ENCODE measurements around the gene KSR2.

Gene KSR2

DNA sequence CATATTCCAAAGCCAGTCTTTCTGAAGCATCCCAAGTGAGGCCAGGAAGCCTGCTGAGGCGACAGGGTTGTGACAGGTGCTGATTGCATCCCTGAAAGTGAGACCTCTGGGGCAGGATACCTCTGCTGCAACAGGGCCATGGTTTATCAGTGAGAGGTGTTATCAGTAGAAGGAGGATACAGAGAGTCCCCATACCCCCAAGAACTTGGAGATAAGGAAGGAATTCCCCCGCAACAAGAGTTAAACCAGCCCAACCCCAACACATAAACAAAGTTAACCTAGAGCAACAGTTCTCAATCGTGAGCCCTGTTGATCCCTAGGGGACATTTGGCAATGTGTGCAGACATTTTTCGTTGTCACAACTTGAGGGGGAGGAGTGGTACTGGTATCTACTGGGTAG, 374.3 kb downstream of the KSR2 start:
- no peak for DNase-seq (ENCODE audit: low read depth)
- TF ChIP-seq, protein P1, sequence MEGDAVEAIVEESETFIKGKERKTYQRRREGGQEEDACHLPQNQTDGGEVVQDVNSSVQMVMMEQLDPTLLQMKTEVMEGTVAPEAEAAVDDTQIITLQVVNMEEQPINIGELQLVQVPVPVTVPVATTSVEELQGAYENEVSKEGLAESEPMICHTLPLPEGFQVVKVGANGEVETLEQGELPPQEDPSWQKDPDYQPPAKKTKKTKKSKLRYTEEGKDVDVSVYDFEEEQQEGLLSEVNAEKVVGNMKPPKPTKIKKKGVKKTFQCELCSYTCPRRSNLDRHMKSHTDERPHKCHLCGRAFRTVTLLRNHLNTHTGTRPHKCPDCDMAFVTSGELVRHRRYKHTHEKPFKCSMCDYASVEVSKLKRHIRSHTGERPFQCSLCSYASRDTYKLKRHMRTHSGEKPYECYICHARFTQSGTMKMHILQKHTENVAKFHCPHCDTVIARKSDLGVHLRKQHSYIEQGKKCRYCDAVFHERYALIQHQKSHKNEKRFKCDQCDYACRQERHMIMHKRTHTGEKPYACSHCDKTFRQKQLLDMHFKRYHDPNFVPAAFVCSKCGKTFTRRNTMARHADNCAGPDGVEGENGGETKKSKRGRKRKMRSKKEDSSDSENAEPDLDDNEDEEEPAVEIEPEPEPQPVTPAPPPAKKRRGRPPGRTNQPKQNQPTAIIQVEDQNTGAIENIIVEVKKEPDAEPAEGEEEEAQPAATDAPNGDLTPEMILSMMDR (conservative IDR thresholded peaks at IDR 0.05; ENCODE audit: low read length), result no peak
- H3K4me3 ChIP-seq (ENCODE audit: low read length), result no peak overlapping the region

- peak; percentile 30 for DNase-seq (ENCODE audit: low read depth)
- no peak overlapping the region for H3K4me3 ChIP-seq (ENCODE audit: low read length)
- TF ChIP-seq, protein P1 (conservative IDR thresholded peaks at IDR 0.05; ENCODE audit: low read length), result no peak
Measured at GRCh38 chr12:117593815-117594400, 374.9 kb downstream of the KSR2 start.

GRCh38 chr12:117592588-117593305, 376.0 kb downstream of the KSR2 start:
- no peak overlapping the region for H3K4me3 ChIP-seq (ENCODE audit: low read length)
- TF ChIP-seq, protein P1 (conservative IDR thresholded peaks at IDR 0.05; ENCODE audit: low read length), result no peak
- DNase-seq (ENCODE audit: low read depth), result no peak

DNA sequence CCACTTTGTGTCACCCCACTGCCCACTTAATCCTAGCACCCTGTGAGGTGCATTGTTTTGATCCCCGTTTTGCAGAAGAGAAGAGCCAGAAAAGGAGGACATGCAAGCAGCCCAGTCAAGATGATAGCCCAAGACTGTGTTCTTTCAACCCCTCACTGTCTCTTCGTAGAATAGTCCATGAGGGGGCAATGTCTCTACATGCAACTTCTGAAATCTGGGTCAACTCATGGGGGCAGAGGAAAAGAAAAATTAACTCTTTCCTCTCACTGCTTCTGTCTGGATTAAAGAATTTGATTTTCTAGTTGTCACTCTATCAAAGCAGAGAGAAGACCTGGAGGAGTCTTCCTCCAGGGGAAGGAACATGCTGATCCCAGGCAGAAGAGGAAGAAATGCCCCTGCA, 377.8 kb downstream of the KSR2 start:
- TF ChIP-seq, protein P1 (conservative IDR thresholded peaks at IDR 0.05; ENCODE audit: low read length), result no peak; the same call in 1 of the 2 replicates
- no peak for DNase-seq (ENCODE audit: low read depth)
- H3K4me3 ChIP-seq (ENCODE audit: low read length), result no peak overlapping the region

GRCh38 chr12:117590386-117590785, 378.4 kb downstream of the KSR2 start:
- no peak overlapping the region for H3K4me3 ChIP-seq (ENCODE audit: low read length)
- no peak for DNase-seq (ENCODE audit: low read depth)
- TF ChIP-seq, protein P1 (conservative IDR thresholded peaks at IDR 0.05; ENCODE audit: low read length), result no peak

GRCh38 chr12:117589021-117589420, 379.8 kb downstream of the KSR2 start:
- TF ChIP-seq, protein P1 (conservative IDR thresholded peaks at IDR 0.05; ENCODE audit: low read length), result no peak
- no peak overlapping the region for H3K4me3 ChIP-seq (ENCODE audit: low read length)
- no peak for DNase-seq (ENCODE audit: low read depth)
